ENCODE data around the gene RASSF10.
"Not testable (repeated sequence)": the region's sequence is repeated elsewhere in the genome, so short reads cannot be mapped to it uniquely, and the experiment has no call there.

RASSF10 gene

DNA sequence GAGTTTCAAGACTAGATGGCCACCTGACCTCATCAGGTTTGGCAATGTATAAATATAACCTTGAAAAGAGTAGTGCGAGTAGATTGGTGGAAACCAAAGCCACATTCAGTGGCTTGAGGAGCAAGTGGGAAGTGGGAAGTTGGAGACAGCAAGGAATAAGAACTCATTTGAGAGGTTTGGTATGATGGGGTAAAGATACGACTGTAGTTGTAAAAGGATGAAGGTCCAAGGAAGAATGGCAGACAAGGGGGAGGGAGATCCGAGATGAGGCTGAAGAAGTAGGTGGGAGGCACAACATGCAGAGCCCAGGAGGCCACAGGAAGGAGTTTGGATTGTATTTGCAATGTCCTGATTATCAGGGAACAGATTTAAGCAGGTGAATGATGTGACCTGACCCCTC, 20.8 kb downstream of the RASSF10 start:
- DNase-seq, result no peak

DNA sequence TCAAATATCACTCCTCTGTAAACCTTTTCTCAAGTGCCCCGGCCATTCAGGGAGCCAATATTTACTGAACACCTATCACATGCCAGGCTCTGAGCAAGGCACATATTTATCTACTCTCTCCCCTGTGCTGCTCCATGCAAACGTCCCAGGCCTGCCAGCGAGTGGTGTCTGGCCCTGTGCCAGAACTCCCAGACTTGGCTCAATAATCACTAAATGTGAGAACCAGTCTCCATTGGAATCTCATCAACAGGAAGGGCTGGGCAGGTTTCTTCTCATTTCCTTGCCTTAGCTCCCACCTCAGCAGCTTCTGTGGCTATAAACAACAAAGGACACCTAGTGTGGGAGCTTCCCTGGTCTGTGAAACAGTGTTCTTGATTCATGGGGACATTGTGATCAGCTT, 21.7 kb downstream of the RASSF10 start:
- DNase-seq, result no peak

DNA sequence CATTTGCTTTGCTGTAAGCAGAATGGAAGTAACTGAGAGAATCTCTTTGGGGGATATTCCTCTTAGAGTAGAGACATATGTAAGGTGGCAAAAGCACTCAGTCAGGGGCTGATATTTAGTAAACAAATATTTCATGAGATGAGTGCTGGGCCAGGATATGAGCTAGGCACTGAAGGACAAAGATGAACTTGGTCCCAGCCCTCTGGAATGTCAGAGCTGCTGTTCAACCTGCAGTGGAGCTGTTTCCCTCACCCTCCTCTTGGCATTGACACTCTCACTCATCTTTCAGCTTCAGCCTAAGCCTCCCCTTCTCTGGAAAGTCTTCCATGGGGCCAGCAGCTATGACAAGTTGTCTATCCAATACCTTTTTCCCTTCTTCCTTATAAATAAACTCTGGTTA, 22.2 kb downstream of the RASSF10 start:
- DNase-seq, result no peak

DNA sequence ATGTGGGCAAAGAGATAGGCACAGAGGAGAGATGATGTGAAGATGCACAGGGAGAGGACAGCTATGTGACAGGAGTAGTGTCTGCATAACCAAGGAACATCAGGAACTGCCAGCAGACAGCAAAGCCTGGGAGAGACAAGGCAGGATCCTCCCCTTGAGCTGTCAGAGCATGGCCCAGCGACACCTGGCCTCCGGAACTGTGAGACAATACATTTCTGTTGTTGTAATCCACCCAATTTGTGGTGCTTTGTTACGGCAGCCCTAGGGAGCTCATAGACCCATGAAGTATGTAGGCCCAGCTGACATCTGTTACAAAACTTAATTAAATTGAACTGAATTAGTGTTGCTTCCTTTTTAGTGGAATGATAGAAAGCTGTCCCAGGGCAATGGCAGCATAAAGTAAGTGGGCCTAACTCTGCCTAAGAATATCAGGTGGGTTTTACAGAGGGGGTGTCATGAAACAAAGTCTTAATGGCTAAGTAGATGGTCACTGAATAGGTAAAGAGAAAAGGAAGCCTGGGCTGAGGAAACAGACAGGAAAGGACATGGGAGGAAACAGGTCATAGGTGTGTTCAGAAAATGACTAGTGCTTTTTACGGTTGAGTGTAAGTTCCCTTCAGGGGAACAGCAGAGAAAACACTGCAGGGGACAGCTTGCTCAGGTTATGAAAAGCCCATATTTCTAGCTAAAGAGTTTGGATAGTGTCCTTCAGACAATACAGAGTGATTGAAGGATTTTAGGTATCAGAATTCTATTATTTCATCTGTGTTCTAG, 24.8 kb downstream of the RASSF10 start:
- DNase-seq, result no peak

DNA sequence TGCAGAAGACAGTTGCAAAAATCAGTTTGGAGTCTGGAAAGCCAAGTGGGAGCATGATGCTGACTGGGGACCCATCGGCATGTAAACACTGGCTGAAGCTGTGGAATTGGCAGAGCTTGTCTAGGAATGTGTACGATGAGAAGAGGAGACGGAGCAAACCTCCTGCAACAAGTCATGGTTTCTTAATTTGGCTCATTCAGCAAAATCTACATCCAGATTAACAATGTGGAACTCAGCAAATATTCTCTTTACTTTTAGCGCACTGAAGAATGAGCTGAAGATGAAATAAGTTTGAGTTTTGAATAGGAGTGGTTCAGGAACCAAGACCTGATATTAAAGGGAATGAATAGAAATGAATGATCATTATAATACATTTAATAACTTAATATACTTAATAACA, 26.6 kb downstream of the RASSF10 start:
- DNase-seq, result no peak

DNA sequence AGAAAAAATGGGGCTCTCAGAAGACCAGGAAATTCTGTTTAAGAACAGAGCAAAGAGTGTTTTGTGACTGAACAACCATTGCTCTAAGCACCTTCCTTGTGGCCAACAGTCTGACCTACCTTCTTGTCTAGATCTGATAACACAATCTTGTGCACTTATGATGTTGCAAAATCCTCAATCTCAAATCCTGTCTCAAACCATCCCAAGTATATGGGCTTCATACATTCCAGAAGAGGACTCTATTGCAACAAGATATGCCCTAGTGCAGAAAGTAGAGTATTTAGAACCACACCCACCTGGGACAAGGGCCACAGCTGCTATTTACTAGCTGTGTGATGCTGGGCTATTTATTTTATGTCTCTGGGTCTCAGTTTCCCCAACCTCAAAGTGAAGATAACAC, 27.1 kb downstream of the RASSF10 start:
- DNase-seq, result no peak

DNA sequence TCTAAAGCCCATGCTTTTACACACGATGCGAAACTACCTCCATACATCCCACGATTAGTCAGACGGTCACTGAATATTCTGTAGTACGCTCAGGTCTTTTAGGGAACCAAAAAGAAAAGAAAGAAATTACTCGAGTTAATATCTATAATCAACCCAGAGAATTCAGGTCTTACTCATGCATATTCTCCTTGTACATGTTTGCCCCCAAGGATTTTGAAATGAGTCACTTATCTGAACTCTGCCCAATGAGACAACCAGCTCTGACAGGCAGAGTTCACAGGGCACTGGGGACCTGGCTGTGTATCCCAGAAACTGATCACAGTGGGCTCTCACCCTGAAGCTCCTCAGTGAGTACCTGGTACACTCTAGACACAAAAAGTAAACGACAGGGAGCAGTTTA, 29.2 kb downstream of the RASSF10 start:
- DNase-seq, result no peak

DNA sequence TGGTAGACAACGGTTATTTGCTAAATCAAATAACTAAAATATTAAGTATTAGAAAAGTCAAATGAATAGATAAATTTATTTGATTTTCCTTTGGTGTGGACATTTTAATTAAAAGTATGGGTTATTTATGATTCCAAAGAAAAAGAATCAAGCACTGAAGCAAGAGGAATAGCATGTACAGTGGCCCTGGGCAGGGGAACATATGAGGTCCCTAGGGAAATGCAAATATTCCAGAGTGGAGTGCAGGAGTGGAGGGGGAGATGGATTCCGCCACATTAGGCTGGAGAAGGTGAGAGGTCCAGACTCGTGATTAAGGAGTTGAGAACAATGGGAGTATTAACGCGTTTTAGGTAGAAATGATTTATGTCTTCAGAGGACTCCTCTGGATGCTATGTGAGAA, 30.0 kb downstream of the RASSF10 start:
- no peak for DNase-seq

DNA sequence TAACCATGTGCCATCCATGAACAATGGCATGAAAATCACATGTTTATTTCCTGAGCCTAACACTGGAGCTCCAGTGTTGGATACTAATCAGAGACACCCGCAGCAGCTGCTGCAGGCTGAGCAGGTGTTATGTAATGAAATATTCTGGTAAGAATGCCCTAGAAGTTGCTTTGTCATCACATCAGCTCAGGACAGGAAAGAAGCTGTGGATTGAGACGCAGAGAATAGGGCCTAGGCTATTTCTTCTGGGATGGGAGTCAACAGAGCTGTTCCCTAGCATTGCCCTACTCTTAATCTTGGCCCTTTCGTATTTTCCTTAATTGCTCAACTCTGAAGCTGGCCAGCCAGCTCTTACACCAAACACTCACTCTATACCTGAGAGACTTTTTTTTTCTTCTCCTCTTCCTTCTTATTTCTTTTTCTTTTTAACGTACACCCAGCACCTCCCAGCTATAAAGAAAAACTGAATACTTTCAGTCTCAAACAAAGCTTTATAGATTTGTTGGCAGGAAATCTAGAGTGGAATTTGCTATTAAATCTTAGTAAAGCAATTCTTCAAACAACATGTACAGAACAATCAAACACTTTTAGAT, 31.9 kb downstream of the RASSF10 start:
- DNase-seq, result no peak

DNA sequence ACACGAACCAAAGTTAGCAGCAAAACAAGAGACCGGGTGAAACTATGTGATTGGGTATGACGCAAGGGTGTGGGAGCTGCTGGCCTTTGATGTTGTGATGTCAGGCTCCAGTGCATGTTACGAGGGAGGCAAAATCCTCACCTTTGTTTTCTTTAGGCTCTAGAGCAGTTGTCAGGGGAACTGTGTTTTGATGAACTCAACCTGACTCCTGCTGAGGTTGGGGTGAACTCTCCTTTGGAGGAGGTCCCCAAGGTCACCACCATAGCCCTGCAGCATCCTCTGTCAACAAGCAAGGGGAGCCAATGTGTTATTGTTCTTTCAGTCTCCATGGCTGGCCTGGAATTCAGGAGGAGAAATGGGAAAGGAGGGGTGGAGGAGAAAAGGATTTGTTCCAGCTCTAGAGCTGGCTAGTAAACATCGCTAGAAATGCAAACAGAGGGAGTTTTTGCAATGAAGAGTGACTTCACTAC, 33.8 kb downstream of the RASSF10 start:
- no peak for DNase-seq

DNA sequence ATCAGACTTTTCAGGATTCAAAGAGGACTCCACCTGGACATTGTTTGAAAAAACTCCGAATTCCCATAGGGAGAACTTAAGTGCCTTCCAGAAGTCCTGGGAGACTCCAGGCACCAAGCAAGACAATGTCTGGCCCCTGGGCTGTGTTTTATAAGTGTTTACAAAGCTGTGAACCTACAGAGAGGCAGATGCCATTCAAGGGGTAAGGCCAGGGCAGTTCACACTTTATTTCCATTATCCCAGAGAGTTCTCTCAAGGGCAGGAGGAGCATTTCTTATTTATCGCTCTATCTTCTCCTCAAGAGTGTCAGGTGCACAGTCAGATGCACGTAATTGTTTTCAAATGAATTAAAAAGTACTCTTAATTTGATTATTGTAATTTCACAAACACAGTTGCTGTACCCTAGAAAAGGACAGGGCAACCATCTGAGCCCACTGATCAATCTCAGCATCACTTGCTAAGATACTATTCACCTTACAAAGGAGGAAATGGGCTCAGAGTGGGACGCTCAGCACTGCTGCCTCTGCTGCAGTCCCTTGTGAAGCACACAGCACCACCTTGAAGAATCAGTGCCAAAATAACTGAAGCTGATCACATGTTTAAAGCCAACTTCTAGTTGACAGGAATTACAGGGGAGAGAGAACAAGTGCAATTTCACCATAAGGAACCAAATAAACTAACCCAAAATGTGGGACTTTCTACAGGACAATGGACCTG, 35.0 kb downstream of the RASSF10 start:
- no peak for DNase-seq

DNA sequence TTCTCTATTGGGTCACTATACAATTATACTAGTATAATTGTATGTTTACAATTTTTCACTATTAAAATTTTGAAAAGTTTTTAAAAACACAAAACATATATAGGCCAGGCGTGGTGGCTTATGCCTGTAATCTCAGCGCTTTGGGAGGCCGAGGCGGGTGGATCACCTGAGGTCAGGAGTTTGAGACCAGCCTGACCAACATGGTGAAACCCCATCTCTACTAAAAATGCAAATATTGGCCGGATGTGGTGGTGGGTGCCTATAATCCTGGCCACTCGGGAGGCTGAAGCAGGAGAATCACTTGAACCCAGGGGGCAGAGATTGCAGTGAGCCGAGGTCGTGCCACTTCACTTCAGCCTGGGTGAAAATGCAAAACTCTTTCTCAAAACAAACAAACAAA, 36.0 kb downstream of the RASSF10 start:
- DNase-seq, result not testable (repeated sequence)

DNA sequence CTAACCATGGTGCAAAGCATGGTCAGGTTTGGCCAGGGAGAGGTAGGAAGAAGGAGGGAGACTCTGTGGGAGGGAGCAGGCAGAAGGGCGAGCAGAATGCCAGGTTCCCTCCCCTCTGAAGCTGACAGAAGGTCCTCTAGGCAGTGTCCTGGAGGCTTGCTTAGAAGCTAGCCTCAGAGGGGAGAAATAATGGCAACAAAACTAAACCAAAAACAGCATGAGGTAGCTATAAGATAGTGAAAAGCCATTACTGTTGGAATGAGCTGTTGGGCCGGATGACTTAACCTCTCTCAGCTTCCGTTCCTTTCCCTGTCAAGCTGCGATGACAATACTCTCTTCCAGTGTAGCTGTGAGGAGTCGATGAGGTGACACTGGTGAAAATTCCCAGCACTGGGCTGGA, 36.6 kb downstream of the RASSF10 start:
- no peak for DNase-seq

DNA sequence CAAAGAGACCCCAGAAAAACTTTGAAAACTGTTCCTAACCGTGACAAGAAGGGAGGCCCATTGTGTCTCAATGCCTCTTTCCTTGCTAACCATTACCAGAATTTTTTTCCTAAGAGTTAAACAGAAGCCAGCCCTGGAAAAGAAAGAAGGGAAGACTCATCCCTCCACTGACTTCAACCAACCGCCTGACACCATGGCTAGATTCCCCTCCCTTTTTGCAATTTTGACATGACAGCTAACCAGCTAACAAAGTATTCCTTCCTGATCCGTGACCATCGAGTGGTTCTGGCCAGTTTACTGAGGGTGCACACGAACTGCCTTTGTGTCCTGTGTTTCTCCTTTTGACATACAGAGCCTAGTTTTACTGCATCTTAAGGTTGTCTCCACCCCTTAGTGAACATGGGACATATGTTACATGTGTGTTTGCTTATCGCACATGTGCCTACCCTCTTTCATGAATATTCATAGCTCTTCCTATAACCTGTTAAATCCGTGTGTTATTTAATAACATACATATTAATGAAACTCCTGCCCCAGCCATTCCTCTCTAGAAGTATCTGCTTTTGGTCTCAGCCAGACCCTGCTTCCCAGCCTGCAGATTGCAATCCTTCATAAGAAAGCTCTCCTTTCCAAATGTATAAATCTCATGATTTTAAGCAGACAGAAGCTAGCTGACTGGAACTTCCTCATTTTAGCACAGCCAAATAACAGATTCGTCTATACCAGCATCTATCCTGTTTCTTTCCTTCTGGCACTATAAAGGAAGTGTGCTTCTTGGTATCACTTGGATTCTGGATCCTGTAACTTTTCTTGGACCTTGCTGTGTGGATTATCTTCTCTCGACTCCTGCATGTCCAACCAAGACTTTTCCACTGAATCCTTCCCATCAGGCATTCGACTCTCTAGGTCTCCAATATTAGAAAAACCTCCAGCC, 37.8 kb downstream of the RASSF10 start:
- no peak for DNase-seq

DNA sequence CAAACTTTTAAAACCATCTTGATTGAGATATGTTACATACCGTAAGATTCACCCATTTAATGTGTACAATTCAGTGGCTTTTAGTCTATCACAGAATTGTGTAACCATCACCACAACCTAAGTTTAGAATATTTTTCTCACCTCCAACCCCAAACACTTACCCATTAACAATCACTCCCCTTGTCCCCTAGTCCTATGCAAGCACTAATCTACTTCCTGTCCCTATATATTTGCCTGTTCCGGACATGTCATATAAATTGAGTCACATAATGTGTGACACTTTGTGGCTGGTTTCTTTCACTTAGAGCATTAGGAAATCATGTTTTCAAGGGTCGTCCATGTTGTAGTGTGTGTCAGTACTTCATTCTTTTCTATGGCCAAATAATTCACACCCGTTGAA, 38.8 kb downstream of the RASSF10 start:
- no peak for DNase-seq

DNA sequence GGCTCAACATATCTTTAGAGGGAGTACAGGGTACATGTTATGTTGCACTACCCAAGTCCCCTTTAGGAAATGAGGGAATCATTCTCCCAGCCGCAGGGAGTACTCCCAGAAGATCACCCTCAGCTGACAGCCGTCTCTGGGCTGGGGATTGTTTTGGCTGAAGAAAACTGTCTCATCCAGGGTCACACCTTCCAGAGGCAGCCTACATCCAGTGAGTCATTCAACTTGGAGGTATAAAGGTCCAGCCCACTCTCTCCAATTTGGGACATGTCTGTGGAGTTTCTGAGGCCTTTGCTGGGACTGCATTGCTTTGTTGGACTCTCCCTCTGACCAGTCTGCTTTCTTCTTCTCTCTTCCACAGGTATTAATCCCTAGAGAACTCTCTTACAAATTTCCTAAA, 42.1 kb downstream of the RASSF10 start:
- no peak for DNase-seq

DNA sequence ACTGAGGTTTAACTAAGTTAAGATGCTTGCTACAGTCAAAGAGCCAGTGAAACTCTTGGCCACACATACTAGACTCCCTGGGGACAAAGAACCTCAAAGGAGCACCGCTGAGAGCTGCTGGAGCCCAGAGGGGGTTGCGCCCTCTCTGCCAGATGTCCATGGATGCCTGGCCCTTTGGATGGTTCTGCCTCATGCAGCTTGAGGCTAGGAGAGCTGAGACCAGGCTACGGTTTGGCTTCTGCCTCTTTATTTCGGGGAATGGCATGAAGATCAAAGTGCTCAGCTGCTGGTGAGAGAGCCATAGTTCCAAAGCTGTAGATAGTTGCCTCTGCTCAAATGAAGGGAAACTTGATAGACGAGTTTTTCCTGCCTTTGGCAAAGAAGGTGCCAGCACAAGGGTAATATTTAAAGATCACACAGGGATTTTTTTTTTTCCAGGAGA, 43.0 kb downstream of the RASSF10 start:
- DNase-seq, result no peak

DNA sequence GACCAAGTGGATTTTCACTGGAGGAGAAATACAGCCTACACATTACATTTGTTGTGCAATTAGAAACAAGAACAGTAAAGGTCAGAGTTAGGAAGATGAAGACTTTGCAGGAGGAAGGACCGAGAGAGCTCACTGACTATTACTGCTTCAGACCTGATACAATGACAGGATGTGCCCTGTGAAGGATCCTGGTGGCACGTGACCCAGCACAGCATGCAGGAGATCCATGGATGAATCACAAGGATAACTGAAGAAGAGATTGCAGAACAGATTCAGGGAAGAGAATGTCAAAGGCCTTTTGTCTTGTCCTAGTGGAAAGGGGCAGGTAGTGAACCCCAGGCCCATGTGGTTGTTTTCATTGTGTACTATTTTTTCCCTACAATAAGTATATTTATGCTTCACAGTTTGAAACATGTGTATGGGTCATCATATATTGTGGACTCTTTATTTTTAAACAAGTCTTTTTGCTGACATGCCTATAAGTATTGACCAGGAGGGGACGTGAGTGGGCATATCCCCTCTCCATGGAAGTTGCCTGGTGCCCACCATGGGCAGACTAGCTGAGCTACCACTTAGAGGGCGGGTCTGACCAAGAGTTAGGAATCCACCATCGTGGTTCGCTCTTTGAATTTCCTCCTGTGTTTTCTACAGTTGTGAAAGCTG, 44.3 kb downstream of the RASSF10 start:
- DNase-seq, result no peak

DNA sequence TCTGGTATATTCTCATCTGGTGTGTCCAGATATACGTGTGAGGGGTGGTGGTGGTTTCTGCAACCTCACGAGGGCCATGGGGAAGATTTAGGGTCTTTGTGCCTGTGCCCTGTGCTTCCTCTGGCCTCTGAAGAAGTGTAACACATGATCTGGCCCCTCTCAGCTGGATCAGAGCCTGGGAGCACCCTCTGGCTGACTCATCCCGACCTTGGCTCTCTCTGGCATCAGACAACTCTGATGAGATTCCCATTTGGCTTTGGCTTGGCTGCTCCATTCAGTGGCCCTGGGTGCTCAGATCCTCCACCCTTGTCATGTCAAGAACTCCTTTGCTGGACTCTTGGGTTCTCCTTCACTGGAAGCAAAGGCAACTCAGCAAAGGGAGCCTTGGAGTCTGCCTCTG, 45.2 kb downstream of the RASSF10 start:
- DNase-seq, result no peak

DNA sequence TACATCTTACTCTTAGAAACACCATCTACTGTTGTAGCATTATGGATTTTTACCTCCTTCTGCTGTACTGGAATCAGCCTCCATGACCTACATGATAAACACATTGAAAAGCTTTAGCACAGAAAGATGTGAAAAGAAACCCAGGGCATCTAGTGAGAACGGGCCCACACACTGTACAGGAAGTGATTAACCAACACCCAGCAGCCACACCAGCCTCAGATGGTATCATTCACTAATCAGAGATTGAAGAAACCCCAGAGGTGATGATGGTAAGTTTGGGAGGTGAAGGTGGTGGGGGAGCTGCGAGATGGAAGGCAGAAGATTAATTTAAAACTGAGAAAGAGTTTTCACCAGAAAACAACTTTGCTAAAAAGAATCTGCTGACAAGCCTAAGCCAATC, 46.1 kb downstream of the RASSF10 start:
- DNase-seq, result no peak

DNA sequence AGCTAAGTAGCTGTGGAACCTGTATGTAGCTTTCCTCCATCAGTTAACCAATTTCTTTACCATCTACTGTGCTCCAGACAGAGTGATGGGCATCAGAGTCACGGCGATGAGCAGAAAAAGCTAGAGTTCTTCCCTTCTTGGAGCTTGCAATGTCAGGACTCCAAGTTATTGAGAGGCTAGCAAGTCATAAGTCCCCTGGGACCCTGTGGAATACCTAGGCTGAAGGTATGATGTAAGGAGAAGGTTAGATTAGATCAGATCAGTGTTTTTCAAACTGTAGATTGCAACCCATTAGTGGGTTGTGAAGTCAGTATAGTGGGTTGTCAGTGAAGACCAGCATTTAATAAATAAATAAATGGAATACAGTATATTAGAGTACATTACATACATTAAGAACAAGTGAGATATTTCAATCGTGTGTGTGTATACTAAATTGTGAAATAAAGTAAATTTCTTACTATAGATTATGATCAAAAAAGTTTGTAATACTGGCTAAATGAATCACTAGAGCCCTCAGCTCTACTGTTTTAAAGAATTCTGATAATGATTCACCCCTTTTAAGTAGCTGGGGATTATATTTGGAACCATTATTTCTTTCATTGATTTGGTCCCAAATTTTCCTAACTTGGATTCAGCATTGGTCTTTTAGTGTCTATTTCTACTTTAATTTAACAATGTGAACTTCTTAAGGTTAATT, 52.3 kb downstream of the RASSF10 start:
- no peak for DNase-seq

Measured in KG1 (cell line).